HEK293 (cell line): Measurements from ENCODE around the gene GSC.

Experiments
- CTCF ChIA-PET: fragments of 350-600 bp; formaldehyde crosslinking; extraction: SDS; loops from one replicate; lab custom pipeline; 2021; ENCODE audit warnings: antibody characterized with exemption; lab: Yijun Ruan, JAX
- POLR2A ChIA-PET: fragments of 300-600 bp; formaldehyde crosslinking; extraction: SDS; loops from one replicate; lab custom pipeline; 2020; ENCODE audit warnings: antibody characterized with exemption, inconsistent platforms; lab: Yijun Ruan, JAX
- H3K27ac ChIP-seq: fragments of 200-500 bp; sonication (Bioruptor generic); 2 replicates; pipeline ENCODE4 v1.5.1; 2014; ENCODE audit warnings: low read depth, low read length, control low read depth, inconsistent platforms; ENCODE audit errors: extremely low read depth
- H3K36me3 ChIP-seq, 2 experiments: fragments of 200-500 bp in 1 of 2; sonication (Bioruptor generic) in 1 of 2; 1 replicate in 1 of 2; 2 replicates in 1 of 2; pipeline ENCODE4 v1.5.1; 2014 to 2017; ENCODE audit warnings: inconsistent platforms in 2 of 2, low read length in 2 of 2; ENCODE audit not compliant: control insufficient read depth in 2 of 2, insufficient read depth in 1 of 2
- H3K4me1 ChIP-seq: fragments of 200-500 bp; sonication (Bioruptor generic); 2 replicates; pipeline ENCODE4 v1.5.1; 2014; ENCODE audit warnings: mild to moderate bottlenecking, low read length, inconsistent platforms; ENCODE audit not compliant: control insufficient read depth, insufficient read depth
- H3K4me3 ChIP-seq: 2 replicates; pipeline ENCODE4 v1.5.1; 2011; ENCODE audit warnings: low read depth, mild to moderate bottlenecking, control low read depth, low read length, moderate library complexity
- H3K9me3 ChIP-seq: fragments of 200-500 bp; sonication (Bioruptor generic); 2 replicates; pipeline ENCODE4 v1.5.1; 2014; ENCODE audit warnings: low read depth, low read length, inconsistent platforms; ENCODE audit not compliant: control insufficient read depth, insufficient read depth
- ZSCAN5A ChIP-seq: fragments of 450-650 bp; formaldehyde crosslinking; IDR thresholded peaks from 2 replicates; pipeline ENCODE4 v1.5.1; 2016; ENCODE audit warnings: missing biosample characterization, missing genetic modification characterization

Gene GSC

DNA sequence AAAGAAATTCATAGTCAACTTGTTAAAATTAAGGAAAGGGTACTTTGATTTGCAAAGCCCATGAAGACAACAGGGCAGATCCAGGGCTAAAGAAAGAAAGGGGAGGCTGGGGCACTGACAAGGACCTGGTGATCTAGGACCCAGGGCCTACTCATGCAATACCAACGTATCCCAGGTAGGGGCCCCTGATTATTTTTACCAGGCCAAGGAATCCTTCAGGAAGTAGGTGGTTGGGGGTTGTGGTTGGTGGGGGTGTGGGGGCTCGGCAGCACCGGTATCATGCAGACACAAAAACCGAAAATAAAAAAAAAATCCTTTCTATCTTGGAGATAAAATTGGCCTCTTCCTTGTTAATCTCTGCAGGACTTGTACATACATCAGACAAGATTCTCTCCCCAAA, 47.5 kb downstream of the GSC start:
- no peak overlapping the region for H3K27ac ChIP-seq
- no peak for TF ChIP-seq ZSCAN5A
- no peaks in the 10 kb centered on the region for H3K36me3 ChIP-seq
- no peak overlapping the region for H3K4me3 ChIP-seq
- ChIA-PET POLR2A (no interaction called here), CTCF (no interaction called here)
- no peaks in the 10 kb centered on the region for H3K4me1 ChIP-seq
- no peaks in the 10 kb centered on the region for H3K9me3 ChIP-seq
